GM21526 (cell line): Measurements from ENCODE around the gene ESAM.
A peak's percentile ranks its signal among the peaks of the same experiment; 100 is the strongest.
"Not testable (repeated sequence)": the region's sequence is repeated elsewhere in the genome, so short reads cannot be mapped to it uniquely, and the experiment has no call there.

Experiments used
- ATAC-seq: cut with Tn5 transposase; IDR thresholded peaks from one replicate; pipeline ENCODE4 v1.9.1; 2021; ENCODE audit warnings: moderate library complexity; ENCODE audit not compliant: unreplicated experiment, low FRiP score

The ESAM gene

DNA sequence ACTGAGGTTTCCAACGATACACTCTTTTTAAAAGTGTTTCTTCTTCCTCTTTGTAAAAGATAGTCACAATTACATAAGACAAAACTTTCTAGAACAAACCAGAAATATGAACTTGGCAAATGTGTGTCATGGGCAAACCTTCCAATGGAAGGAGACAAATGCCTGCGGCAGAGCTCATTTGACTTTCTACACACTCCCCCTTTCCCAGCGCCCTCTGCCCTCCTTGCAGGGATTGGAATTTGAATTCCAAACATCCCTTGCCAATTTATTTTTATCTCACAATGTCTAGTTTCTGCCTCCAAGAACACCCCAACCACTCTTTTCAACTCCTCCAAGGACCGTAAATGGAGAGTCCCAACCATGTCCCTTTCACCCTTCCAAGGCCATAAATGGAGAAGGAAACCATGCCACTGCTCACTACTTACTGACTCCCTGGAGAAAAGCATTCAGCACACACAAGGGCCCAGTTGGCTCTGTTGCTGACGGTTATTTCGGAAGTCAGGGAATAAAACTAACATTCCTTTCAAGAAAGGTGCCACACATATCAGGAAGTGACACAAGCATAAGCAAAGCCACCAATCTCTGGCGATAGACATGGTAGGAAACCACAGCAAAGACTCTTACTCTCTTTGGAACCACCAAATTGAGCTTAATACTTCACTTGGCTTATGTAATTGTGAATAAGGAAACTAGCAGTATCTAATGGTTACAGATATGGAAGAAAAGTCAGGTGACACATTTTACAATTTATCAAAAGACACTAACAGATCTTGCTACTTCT, 15.0 kb upstream of the ESAM start:
- ATAC-seq: no peak

DNA sequence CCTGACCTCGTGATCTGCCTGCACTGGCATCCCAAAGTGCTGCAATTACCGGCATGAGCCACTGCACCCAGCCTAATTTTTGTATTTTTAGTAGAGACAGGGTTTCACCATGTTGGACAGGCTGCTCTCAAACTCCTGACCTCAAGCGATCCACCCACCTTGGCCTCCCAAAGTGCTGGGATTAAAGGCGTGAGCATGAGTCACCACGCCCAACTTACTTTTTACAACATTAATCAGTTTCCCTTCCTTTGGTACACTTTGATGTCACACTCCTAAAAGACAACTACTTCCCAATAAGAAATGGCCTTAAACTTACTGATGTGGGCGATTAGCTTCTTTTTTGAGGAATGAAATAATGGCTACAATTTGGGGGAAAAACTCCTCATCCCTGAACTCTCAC, 8.9 kb upstream of the ESAM start:
- ATAC-seq: not testable (repeated sequence)

DNA sequence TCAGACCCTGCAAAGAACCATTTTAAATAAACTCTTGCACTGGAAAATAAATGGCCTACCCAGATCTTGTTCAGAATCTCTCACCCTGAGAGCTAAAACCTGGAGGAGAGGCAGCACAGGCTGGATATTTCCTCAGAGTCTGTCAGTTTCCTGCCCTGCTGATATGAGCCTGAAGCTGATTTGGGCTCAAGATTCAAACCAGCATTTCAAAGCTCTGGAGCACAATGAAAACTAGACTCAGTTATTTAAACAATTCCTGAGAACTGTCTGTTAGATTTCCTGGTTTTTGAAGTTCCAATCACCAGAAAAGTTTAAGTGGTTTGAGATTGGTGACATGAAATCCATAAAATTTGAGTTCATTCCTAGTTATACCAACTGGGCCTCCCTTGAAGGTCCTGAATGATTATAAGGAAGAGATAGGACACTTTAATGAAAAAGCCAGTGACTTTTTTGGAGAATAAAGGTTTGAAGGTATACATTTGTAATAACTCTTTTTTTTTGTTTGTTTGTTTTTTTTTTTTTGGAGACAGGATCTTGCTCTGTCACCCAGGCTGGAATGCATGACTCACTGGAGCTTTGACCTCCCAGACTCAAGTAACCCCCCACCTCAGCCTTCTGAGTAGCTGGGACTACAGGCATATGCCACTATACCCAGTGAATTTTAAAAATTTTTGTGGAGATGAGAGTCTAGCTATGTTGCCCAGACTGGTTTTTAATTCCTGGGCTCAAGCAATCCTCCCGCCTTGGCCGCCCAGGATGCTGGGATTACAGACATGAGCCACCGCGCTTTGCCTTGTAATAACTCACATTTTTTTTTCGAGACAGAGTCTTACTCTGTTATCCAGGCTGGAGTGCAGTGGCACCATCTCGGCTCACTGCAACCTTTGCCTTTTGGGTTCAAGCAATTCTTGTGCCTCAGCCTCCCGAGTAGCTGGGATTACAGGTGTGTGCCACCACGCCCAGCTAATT, 8.0 kb upstream of the ESAM start:
- ATAC-seq: no peak

DNA sequence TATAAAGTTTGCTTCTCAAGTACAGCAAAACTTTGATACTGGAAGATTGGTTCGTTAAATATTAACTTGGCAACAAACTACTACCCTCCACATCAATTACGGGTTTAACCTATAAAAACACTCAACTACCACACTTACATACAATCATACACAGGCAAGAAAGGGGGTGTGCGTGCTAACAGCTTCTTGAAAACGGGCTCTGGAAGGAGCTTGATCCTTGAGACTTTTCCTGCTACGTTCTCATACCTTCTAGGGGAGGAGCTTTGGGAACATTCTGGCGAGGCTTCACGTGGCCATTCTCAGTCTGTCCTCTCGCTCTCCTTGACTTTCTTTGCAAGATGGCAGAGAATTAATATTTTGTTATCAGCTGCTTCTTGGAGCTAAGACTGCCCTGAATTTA, 6.8 kb upstream of the ESAM start:
- ATAC-seq: no peak

DNA sequence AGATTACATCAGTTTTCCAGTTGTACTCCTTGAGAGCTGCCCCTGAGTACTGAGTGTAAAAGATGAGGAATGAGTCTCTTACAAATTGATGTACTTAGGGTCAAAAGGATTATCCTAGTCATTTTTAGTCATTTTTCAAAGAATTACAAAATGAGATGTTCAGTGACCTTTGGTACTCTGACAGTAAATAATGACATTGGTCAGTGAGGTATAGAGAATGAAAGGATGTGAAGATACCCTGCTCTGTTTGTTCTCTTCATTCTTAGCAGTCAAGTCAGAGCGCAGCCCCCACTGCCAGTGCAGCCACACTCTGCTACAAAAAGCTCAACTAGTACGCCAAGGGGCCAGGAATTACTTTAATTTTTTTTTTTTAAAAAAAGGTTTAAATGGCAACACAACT, 4.1 kb upstream of the ESAM start:
- no peak for ATAC-seq

DNA sequence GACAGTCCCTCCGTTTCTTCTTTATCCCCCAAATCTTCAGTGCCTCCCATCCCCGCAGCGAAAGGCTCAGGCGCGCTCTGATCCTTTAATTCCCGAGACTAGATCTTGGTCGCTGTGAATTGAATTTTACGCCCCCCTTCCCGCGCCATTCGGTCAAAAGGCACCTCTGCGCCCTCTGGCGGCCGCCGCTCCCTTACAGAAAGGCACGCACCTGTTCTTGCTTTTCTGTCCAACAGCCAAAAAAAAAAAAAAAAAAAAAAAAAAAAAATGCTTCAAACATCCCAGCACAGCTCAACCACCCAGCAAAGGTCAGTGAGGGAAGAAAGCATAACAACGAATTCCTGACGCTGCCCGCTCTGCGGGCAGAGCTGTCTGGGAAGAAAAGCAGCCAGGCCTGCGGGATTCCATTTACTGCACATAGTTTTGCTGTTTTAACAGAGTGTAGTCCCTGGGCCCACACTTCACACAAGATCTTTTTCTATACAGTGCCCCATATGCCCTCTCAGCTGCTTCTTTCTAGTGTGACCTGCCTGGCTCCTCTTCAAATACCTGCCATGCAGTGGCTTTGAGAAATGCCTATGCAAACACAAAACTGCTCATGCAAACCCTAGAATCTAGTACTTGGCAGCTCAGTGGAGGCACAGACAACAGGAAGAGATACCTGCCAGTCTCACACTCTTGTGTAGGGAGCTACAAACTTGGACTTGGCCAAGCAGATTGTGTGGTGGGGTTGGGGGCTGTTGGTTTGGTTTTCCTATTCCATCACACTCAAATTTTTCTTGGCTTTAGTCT, 1.3 kb upstream of the ESAM start:
- ATAC-seq: peak; percentile 19

DNA sequence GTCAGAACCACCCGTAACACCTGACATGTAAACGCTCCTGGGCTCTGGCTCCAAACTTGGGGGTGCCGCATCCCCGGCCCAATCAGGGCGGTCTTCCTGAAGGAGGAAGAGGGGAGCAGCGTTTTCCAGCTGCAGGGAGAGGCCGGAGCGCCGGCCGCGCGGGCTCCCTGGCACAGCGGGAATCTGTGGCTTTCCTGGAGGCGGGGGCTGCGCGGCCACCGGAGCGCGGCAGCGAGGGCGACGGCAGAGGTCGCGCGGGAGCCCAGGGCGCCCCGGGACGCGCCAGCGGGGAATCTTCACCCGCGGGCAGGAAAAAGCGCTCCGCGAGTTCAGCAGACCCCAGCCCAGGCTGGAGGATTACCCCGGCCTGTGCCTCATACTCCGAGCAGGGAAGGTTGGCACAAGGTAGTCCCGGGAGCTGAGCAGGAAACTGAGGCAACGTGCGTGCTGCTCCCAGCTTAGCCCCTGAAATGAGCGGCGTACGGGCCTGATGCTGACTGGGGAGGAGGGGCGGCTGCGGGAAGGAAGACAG, 600 bp upstream of the ESAM start:
- peak; percentile 17 for ATAC-seq

DNA sequence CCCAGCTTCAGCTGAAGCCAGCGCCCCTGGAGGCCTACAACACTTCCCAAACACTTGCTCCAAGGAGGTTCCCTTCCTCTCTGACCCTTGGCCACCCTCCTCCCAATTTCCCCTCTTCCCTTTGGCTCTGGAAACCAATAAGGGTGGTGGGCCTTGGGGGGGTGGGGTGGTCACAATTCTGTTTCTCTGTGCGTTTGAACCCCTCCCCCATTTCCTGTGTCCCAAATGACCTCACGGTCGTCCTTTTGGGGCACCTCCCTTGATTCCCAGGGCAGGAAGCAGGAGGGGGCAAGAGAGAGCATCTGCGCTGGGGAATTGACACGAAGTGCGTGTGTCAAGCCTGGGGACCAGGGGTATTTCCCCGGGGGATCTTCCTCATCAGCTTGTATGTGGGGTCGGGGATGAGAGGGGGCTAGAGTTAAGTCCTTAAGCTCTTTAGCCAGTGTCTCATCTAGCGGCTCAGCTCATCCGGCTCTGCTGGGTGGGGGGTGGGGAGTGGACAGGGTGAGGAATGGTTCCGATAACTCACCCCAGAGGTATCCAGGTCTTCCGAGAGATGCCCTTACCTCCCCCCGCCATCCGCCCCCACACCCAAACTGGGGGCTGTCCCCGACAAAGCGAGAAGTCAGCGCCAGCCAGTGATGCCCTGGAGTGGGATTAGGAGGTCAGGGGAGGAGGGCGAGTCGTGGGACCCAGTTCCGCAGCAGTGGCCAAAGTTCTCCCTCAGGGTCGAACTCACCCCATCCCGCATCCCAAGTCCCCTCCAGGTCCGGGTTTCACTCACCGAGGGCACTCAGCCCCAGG, 587 bp downstream of the ESAM start:
- no peak for ATAC-seq

DNA sequence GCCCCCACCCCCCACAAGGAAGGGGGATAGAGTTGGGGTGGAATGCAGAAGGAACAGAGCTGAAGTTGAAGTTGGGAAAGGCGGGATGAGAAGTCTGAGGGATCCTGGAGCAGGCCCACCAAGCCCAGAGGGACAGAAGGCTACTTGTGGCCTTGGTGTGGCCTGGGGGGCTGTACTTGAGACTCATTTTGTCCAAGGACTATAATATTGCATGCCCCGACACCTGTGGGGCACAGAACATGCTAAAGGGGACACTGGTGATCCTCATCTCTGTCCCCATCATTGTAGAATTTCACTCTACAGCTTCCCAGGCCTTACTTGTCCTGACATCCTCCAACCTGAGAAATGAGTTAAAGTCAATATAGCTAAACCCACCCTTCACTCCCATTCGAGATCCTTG, 1.3 kb downstream of the ESAM start:
- ATAC-seq: no peak

DNA sequence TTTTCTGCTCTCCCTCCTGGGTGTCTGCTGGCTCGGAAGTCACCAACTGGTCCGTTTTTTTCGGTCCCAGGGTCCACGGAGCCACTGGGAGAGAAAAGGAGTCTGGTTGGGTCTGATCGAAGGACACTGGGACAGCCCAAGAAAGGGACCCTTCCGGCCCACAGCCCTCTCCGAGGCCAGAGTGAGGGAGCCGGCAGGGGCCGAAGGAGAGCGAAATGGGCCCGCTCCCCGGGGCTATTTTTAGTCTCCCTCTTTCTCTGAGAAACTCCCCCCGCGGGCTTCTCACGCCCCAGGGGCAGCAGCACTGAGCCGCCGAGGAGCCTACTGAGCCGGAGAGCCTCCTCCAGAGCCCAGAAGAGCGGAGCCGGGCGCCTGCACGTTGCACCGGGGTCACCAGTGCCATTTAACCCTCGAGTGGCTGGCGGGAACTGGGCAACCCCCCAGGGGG, 1.9 kb downstream of the ESAM start:
- no peak for ATAC-seq

DNA sequence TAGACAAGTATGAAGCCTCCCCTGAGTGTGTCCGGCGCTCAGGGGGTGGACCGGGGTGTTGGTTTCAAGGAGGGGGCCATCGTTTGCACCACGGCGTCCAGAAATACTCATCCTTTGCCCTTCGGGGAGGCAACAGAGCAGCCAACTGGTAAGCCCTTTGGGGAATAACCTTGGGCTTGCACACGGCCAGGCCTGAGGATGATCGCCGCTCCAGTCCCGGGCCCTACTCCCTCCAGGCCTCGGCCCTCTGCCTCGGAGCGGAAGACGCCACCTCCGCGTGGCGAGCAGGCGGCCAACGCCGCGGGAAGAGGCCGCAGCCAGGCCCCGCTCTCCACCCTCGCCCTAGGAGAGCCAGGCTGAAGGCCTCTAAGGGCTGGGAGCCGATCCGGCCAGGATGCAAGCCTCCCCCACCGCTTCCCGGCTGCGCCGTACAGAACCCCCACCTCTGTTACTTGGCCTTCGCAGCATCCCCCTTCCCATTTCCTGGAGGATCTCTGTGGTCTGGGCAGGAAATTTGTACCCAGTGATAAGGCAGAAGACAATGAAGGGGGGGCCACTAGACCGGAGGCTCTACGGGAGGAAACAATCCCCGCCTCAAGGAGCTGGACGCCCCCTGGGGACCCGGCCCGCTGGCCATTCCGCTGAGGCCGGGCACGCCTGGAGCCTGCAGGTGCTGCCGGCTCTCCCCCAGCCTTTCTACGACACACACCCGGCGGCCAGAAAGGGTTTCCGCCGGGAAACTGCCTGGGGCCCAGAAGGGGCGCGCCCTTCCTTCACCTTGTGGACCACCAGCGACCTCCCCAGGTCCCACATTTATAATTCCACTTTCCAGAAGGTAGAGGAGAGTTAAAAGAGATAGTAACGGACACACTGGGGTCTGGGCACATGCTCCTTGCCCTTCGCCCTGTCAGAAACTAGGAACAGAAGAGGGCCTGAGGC, 2.6 kb downstream of the ESAM start:
- no peak for ATAC-seq

DNA sequence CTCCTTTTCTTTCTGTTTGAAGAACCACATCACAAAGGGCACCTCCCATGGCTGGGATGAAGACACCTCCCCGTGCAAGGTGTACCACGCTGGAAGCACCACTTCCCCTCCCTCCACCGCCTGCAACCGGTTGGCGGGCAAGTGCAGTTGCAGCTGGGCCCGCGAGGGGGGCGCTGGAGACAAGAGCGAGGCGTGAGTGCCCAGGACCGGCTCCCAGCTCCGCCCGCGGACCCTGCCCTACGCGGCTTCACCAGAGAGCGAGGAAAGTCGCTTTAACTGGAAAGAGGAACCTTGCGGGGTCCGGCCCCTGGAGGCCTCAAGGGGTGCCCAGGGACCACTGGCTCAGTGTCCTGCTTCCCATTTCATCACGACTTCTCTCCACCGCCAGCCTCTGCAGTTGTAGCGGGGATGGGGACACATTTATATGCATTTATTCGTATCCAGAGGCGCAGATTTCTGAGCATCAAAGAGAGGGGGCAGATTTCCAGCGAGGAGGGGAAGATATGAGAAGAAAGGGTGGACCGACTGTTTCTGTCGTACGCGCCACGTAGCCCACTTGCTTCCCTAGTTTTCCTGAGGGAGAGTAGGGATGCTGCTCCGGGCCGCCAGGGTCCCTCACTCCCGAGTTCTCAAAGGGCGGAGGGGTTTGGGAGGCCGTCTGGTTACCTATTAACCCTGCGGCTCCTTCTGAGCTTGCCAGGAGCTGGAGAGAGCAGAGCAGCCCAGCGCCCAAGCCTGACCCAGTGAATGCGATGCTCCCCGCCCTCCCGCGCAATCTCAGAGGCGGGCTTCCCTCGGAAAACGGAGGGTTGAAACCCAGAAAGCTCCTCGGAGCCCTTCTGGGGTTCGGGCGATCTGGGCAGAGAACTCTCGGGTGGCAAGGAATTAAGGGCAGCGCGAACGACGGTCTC, 3.5 kb downstream of the ESAM start:
- ATAC-seq: peak; percentile 57

DNA sequence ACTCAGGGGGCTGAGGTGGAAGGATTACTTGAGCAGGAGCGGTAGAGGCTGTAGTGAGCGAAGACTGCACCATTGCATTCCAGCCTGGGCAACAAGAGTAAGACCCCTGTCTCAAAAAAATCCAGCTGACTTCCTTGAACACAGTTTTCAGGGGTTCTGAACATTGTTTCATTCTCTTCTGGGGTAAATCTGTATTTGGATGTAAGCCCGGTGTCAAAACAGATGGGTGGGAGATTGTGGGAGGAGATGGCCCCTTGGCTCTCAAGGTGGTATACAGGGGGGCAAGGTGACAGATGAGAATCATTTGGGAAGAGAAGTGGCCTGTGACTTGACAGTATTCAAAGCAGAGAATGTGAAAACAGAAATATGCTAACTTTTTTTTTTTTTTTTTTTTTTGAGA, 4.8 kb downstream of the ESAM start:
- no peak for ATAC-seq

DNA sequence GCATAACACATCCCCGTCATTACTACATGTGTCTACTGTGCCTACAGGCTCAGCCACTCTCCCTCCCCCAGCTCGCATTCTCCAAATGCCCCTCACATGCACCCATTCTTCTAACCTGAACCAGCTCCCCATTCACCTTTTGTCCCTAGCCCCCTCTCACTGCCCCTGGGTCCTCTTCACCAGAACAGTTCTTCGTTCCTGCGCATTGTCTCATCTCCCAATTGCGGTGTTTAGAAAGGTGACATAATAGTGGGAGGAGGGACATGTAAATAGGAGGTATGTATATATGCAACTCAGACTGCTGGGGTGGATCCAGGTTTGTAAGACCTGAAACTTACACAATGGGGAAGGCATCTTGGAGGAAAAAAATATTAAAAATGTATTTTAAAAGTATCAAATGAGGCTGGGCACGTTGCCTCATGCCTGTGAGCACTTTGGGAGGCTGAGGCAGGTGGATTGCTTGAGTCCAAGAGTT, 5.3 kb downstream of the ESAM start:
- no peak for ATAC-seq

DNA sequence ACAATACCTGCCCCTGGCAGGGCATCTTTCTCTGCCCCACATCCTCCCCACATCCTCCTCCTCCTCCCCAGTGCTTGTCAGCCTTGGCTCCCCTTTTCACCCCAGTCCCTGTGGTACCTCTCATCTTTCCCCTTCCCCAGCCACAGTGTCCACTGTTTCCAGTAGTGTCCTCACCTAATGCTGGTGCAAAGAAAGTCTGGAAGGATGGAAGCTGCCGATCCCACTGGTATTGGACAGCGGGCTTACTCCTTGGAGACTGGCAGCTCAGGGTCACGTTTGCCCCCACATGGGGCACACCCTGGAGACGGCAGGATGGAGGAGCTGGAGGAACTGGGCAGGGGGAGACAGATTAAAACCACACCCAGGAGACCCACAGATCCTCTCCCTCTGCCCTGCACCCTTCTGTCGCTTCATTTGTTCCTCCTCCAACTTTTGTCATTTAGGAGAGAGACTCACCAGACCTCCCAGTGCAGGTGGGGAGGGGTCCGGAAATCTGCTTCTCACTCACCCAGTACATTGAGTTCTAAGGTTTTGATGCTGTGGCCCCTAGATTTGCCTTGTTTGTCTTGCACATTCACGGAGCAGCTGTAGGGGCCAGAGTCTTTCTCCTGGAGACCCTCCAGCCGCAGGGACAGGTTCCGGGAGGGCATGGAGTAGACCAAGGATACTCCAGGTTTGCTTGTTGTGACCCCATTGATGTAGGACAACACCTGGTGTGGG, 5.9 kb downstream of the ESAM start:
- ATAC-seq: no peak

DNA sequence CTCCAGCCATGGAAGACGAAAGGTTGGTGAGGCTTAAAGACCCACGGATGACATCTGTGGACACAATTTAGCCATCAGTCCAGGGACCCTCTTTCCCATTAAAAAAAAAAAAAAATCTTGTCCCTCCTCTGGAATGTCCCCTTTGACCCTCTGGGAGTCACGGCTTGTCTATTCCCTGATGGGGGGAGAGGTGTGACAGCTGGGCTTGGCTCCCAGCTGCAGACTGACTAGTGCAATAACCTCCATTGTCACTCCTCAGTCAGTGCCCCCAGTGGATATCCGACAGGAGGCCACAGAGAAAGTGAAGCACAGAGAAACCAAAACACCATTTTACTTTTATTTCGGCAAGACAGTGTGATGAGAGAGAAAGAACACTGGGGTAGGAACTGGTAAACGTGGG, 7.4 kb downstream of the ESAM start:
- ATAC-seq: no peak

DNA sequence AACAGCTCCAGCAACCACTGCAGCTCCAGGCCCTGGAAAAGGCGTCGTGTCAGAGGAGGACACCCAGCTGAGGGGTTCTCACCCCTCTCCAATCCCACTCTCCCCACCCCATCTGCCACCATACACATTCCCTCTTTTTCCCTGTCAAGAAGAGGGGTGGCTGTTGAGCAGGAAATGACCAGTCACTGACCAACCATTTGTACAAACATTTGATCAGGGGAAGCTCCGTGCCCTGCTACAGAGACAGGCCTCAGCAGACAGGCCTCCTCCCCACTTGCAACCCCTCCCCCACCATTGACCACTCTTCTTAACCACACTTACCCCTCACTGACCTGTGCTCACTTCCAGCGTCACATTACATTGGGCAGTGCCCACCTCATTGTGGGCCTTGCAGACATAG, 7.8 kb downstream of the ESAM start:
- no peak for ATAC-seq
